ENCODE data around the gene KIF5B. TPM values are rescaled to one million over a fixed set of nuclear protein-coding genes. Genes with fewer than 3 reads are reported as not detected.

KIF5B gene
- total RNA-seq, 1 experiment from 2014 or later = 84.4 TPM

DNA sequence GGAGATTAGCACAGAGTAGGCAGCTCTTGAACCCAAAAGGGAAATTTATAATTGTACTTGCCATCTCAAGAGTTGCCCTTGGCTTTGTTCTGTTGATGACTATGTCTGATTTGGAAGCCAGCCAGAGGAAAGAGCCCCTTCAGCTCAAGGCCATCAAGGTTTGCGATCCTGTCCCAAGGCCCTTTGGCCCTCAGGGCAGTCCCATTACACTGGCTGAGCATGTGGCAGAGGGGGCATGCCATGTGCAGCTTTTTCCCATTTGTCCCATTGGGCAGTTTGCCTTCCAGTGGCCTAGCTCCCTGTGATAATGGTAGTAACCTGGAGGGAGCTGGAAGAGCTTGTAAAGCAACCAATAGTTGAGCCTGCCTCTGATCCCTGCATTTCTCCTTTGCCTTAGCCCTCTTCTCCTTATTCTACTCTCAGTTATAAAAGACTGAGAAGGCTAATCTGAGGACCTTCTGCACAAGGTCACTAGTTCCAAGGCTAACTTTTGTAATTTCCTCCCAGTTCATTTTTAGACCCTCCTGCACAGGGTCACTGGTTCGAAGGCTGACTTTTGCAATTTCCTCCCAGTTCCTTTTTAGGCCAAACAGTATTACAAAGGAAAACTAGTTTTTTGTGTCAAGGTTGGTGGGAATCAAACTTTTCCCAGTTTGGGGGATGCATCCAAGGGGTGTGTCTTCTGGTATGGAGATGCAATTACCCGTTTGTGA lies 96.6 kb downstream of the KIF5B start:
- H3K4me3 ChIP-seq (ENCODE audit: low read length) = no peak overlapping the region
- H3K9ac ChIP-seq (ENCODE audit: low read length) = no peak overlapping the region
- no peaks in the 10 kb centered on the region for H3K79me2 ChIP-seq (ENCODE audit: low read length)
- no peak overlapping the region for H2AFZ ChIP-seq (ENCODE audit: low read length)
- BruUV-seq (replicated peaks) = no TSS peak
- H3F3A ChIP-seq (ENCODE audit: low read length, unreplicated experiment) = no peaks in the 10 kb centered on the region
- H3K27me3 ChIP-seq (ENCODE audit: low read length) = no peaks in the 10 kb centered on the region
- intact Hi-C loops (cut with micrococcal nuclease) = loop anchor here (10.0 kb wide), 1 partner anchor 45 kb away; no protein-coding TSS in a partner anchor
- H3K9me2 ChIP-seq (replicated peaks; ENCODE audit: low read length) = no peaks in the 10 kb centered on the region
- DNase-seq = no peak
- H3K36me3 ChIP-seq (ENCODE audit: low read depth, low read length) = no peaks in the 10 kb centered on the region
- H3K4me1 ChIP-seq (ENCODE audit: insufficient read depth, low read length) = peaks cover 20% of the 10 kb centered on the region
- H3K4me2 ChIP-seq (ENCODE audit: low read length) = no peak overlapping the region
- TF ChIP-seq EZH2phosphoT487 (IDR thresholded peaks at IDR 0.05; ENCODE audit: borderline replicate concordance, low read length) = no peak
- no peak for ATAC-seq
- POLR2A ChIA-PET (ENCODE audit: unreplicated experiment) = no interaction called here
- no peaks in the 10 kb centered on the region for H3K9me3 ChIP-seq (ENCODE audit: low read length)
- no peak overlapping the region for H3K27ac ChIP-seq (ENCODE audit: low read length)
- H4K20me1 ChIP-seq (ENCODE audit: low read length) = no peaks in the 10 kb centered on the region
- CTCF ChIA-PET = no interaction called here

Other genes with a start within 250 kb of the KIF5B start
- 13.6 and 16.6 TPM in 2 replicates for gene ARHGAP12, start 127.6 kb downstream of the KIF5B start, total RNA-seq (2014; rRNA removed)

Measured in PC-3 (cell line).